H1 (cell line): Measurements from ENCODE around the gene WASHC4. TPM values are rescaled to one million over a fixed set of nuclear protein-coding genes. Genes with fewer than 3 reads are reported as not detected.

ENCODE experiments used
- CTCF ChIA-PET: fragments of 300-600 bp; sonication (Branson Sonifier 250); formaldehyde crosslinking; loops from one replicate; lab custom pipeline; 2021; ENCODE audit not compliant: partially characterized antibody; lab: Charles Lee
- POLR2A ChIA-PET: fragments of 300-600 bp; sonication (Branson Sonifier 250); formaldehyde crosslinking; loops from one replicate; lab custom pipeline; 2021; ENCODE audit warnings: inconsistent platforms; ENCODE audit not compliant: partially characterized antibody; lab: Charles Lee
- DNase-seq, 2 experiments: peaks; one replicate each; pipeline versions ENCODE4 v3.0.0 to v3.0.0-alpha.2; 2010 to 2022; ENCODE audit warnings: low spot score in 2 of 2, low read depth in 1 of 2, mixed read lengths in 1 of 2
- FAIRE-seq: peaks from 2 replicates; lab custom pipeline; 2011; peaks lifted over from hg19 to GRCh38; lab: Jason Lieb, UNC
- H2AFZ ChIP-seq: 2 replicates; pipeline ENCODE4 v1.8.1; 2012; ENCODE audit warnings: low read length, inconsistent platforms
- H2AK5ac ChIP-seq: 2 replicates; pipeline ENCODE4 v1.6.1; 2013; ENCODE audit warnings: low read depth, low read length
- H2BK120ac ChIP-seq: replicated peaks from 2 replicates; pipeline ENCODE3; 2013; ENCODE audit warnings: low read depth, low read length, inconsistent platforms
- H2BK12ac ChIP-seq: 2 replicates; pipeline ENCODE4 v1.6.1; 2013; ENCODE audit warnings: low read depth, low read length
- H2BK15ac ChIP-seq: 2 replicates; pipeline ENCODE4 v1.6.1; 2013; ENCODE audit warnings: low read length
- H2BK20ac ChIP-seq: 2 replicates; pipeline ENCODE4 v1.6.1; 2013; ENCODE audit warnings: low read length
- H2BK5ac ChIP-seq: 2 replicates; pipeline ENCODE4 v1.6.1; 2013; ENCODE audit warnings: low read depth, low read length
- H3K14ac ChIP-seq: 2 replicates; pipeline ENCODE4 v1.6.1; 2013; ENCODE audit warnings: inconsistent platforms; ENCODE audit not compliant: insufficient read length
- H3K18ac ChIP-seq: 2 replicates; pipeline ENCODE4 v1.6.1; 2013; ENCODE audit warnings: low read length; ENCODE audit errors: extremely low read depth
- H3K23ac ChIP-seq: 2 replicates; pipeline ENCODE4 v1.6.1; 2013; ENCODE audit warnings: inconsistent platforms; ENCODE audit not compliant: insufficient read length
- H3K23me2 ChIP-seq: 2 replicates; pipeline ENCODE4 v1.6.1; 2013; ENCODE audit warnings: low read depth, low read length
- H3K27ac ChIP-seq: 2 replicates; pipeline ENCODE4 v1.6.1; 2011; ENCODE audit warnings: low read depth, low read length, inconsistent platforms
- H3K27me3 ChIP-seq, 4 experiments: replicated peaks in 1 of 4; 1 replicate in 1 of 4; 2 replicates in 3 of 4; pipeline versions ENCODE4 v1.6.1 to v1.8.1; 2011 to 2013; ENCODE audit warnings: low read length in 3 of 4, mild to moderate bottlenecking in 3 of 4, inconsistent platforms in 2 of 4, mixed read lengths in 2 of 4, moderate library complexity in 1 of 4; ENCODE audit not compliant: control insufficient read depth in 3 of 4, insufficient read depth in 3 of 4; ENCODE audit errors: extremely low read depth in 1 of 4
- H3K36me3 ChIP-seq, 4 experiments: 2 replicates each; pipeline versions ENCODE4 v1.6.1 to v1.8.1; 2011 to 2013; ENCODE audit warnings: mild to moderate bottlenecking in 4 of 4, low read length in 3 of 4, moderate library complexity in 2 of 4, control low read depth in 1 of 4, inconsistent platforms in 1 of 4; ENCODE audit not compliant: insufficient read depth in 4 of 4, control insufficient read depth in 2 of 4
- H3K4ac ChIP-seq: replicated peaks from 2 replicates; pipeline ENCODE3; 2013; ENCODE audit warnings: low read length, low read depth, mixed read lengths, inconsistent platforms; ENCODE audit not compliant: insufficient read length
- H3K4me1 ChIP-seq, 4 experiments: replicated peaks in 1 of 4; 1 replicate in 1 of 4; 2 replicates in 3 of 4; pipeline versions ENCODE4 v1.6.1 to v1.8.1; 2011 to 2013; ENCODE audit warnings: low read length in 3 of 4, inconsistent platforms in 2 of 4, mixed read lengths in 1 of 4; ENCODE audit not compliant: insufficient read depth in 4 of 4, control insufficient read depth in 3 of 4
- H3K4me2 ChIP-seq, 2 experiments: 2 replicates each; pipeline versions ENCODE4 v1.6.1 to v1.8.1; 2011 to 2013; ENCODE audit warnings: low read depth in 2 of 2, low read length in 2 of 2, control low read depth in 1 of 2, inconsistent platforms in 1 of 2, mild to moderate bottlenecking in 1 of 2; ENCODE audit not compliant: insufficient read depth in 1 of 2
- H3K4me3 ChIP-seq, 4 experiments: fragments of 200-600, 300-600 bp in 1 of 4; sonication (generic), shearing (Covaris generic), sonication (Bioruptor Twin) in 1 of 4; 2 replicates each; pipeline versions ENCODE4 v1.5.1 to v1.8.1; 2011 to 2016; ENCODE audit warnings: low read length in 4 of 4, low read depth in 3 of 4, control low read depth in 2 of 4, inconsistent platforms in 2 of 4, mild to moderate bottlenecking in 2 of 4, mixed read lengths in 1 of 4, moderate library complexity in 1 of 4; ENCODE audit not compliant: insufficient read depth in 2 of 4; ENCODE audit errors: extremely low read depth in 1 of 4
- H3K56ac ChIP-seq: replicated peaks from 2 replicates; pipeline ENCODE3; 2013; ENCODE audit warnings: low read depth, mild to moderate bottlenecking, mixed read lengths, low read length, inconsistent platforms; ENCODE audit not compliant: insufficient read length
- H3K79me1 ChIP-seq: 2 replicates; pipeline ENCODE4 v1.6.1; 2013; ENCODE audit warnings: low read depth, low read length, control low read depth
- H3K79me2 ChIP-seq, 2 experiments: 2 replicates each; pipeline versions ENCODE4 v1.6.1 to v1.8.1; 2012 to 2013; ENCODE audit warnings: low read length in 2 of 2, mild to moderate bottlenecking in 2 of 2, inconsistent platforms in 1 of 2; ENCODE audit not compliant: insufficient read depth in 2 of 2, control insufficient read depth in 1 of 2
- H3K9ac ChIP-seq, 4 experiments: replicated peaks in 1 of 4; 1 replicate in 1 of 4; 2 replicates in 3 of 4; pipeline versions ENCODE4 v1.6.1 to v1.8.1; 2011 to 2013; ENCODE audit warnings: low read depth in 3 of 4, low read length in 3 of 4, control low read depth in 2 of 4, mild to moderate bottlenecking in 2 of 4, moderate library complexity in 2 of 4, inconsistent platforms in 1 of 4; ENCODE audit errors: extremely low read depth in 1 of 4
- H3K9me3 ChIP-seq, 2 experiments: 2 replicates each; pipeline versions ENCODE4 v1.6.1 to v1.8.1; 2012 to 2013; ENCODE audit warnings: mild to moderate bottlenecking in 2 of 2, moderate library complexity in 2 of 2, control low read depth in 1 of 2, inconsistent platforms in 1 of 2, low read depth in 1 of 2, low read length in 1 of 2, mixed read lengths in 1 of 2; ENCODE audit not compliant: insufficient read depth in 2 of 2
- H4K20me1 ChIP-seq, 2 experiments: replicated peaks in 1 of 2; 2 replicates each; pipeline versions ENCODE3 to v1.8.1; 2011 to 2013; ENCODE audit warnings: inconsistent platforms in 2 of 2, low read length in 2 of 2, mild to moderate bottlenecking in 1 of 2; ENCODE audit not compliant: insufficient read depth in 2 of 2, control insufficient read depth in 1 of 2
- H4K5ac ChIP-seq: 2 replicates; pipeline ENCODE4 v1.6.1; 2013; ENCODE audit warnings: low read length, low read depth, mixed read lengths, inconsistent platforms; ENCODE audit not compliant: insufficient read length
- H4K8ac ChIP-seq: 2 replicates; pipeline ENCODE4 v1.8.0; 2013; ENCODE audit warnings: mild to moderate bottlenecking, moderate library complexity, low read length, inconsistent platforms; ENCODE audit not compliant: insufficient read depth; ENCODE audit errors: extremely low read depth
- H4K91ac ChIP-seq: replicated peaks from 2 replicates; pipeline ENCODE3; 2013; ENCODE audit warnings: low read length, mixed read lengths, inconsistent platforms; ENCODE audit not compliant: insufficient read length
- HDAC2 ChIP-seq, 2 experiments: fragments of 300-600 bp in 1 of 2; sonication (generic) in 1 of 2; IDR thresholded peaks; 2 replicates each; pipeline ENCODE4 v1.6.1; 2011 to 2012; ENCODE audit warnings: low read depth in 2 of 2, low read length in 2 of 2, mild to moderate bottlenecking in 2 of 2, moderate library complexity in 2 of 2, borderline replicate concordance in 1 of 2, inconsistent platforms in 1 of 2
- JUND ChIP-seq: IDR thresholded peaks from 2 replicates; pipeline ENCODE4 v1.6.1; 2011; ENCODE audit warnings: mild to moderate bottlenecking, improper control_type of control experiment, low read length
- RAD21 ChIP-seq, 2 experiments: IDR thresholded peaks in 1 of 2; conservative IDR thresholded peaks in 1 of 2; 2 replicates each; pipeline ENCODE4 v1.6.1; 2011; ENCODE audit warnings: low read depth in 2 of 2, low read length in 2 of 2, improper control_type of control experiment in 1 of 2, inconsistent platforms in 1 of 2, mild to moderate bottlenecking in 1 of 2, moderate library complexity in 1 of 2
- ZNF274 ChIP-seq: IDR thresholded peaks from 2 replicates; pipeline ENCODE4 v1.7.0; 2012; ENCODE audit warnings: low read length, borderline replicate concordance; ENCODE audit errors: extremely low read depth
- polyA plus RNA-seq, 7 experiments: library from polyadenylated mRNA; depleted of rRNA in 3 of 7; stranded (reverse) in 5 of 7; unstranded in 2 of 7; fragments of >200 nt in 5 of 7; fragments of 200-250 nt in 2 of 7; gene quantifications; 1 replicate in 5 of 7; 2 replicates in 1 of 7; 4 replicates in 1 of 7; pipeline versions ENCODE4 v1.2.1 to v1.2.3, GENCODE V29; 2011 to 2013; ENCODE audit warnings: missing spikeins in 2 of 7, mixed read lengths in 2 of 7
- total RNA-seq: library from RNA; stranded (reverse); fragmentation: NEBNext Ultra II Directional; extraction: Animal tissue kit (Norgen Biotek cat#: 25700); gene quantifications from 2 replicates; pipeline ENCODE4 v1.2.1, GENCODE V29; 2021

WASHC4 gene
- total and polyA plus RNA-seq, 2 of the 8 experiments (the other 6 are each of a cell fraction or from before 2014, with no cell fraction given) = 13.0 to 38.5 TPM

- no peak for DNase-seq
- ChIA-PET CTCF (interaction anchor here (0.6 to 1.0 kb wide), 4 partner anchors 32 to 301 kb away, joined by 3 to 5 read pairs (median 4); no protein-coding TSS in a partner anchor), POLR2A (interaction anchor here (1.5 kb wide), 1 partner anchor 9 kb away, joined by 7 read pairs; no protein-coding TSS in a partner anchor)
- Histone ChIP-seq H3K36me3 (no peaks in the 10 kb centered on the region), H3K23me2 (peaks cover 2% of the 10 kb centered on the region; the same call in 1 of the 2 replicates), H2BK15ac (no peak overlapping the region), H3K9ac (no peak overlapping the region), H3K4ac (no peak overlapping the region), H3K23ac (no peak overlapping the region), H3K79me1 (no peaks in the 10 kb centered on the region), H4K8ac (no peak overlapping the region), H2BK12ac (no peak overlapping the region), H4K91ac (no peak overlapping the region), H3K56ac (no peak overlapping the region), H4K5ac (no peak overlapping the region), H4K20me1 (no peaks in the 10 kb centered on the region), H3K4me3 (no peak overlapping the region), H3K27ac (no peak overlapping the region), H3K79me2 (no peaks in the 10 kb centered on the region), H3K18ac (no peak overlapping the region), H2BK120ac (no peak overlapping the region), H2BK20ac (no peak overlapping the region), H3K9me3 (peaks cover under 1 to 3% of the 10 kb centered on the region in 2 experiments; a peak in 3 of 4 replicates), H2BK5ac (no peak overlapping the region), H3K4me1 (no peaks in the 10 kb centered on the region), H3K4me2 (no peak overlapping the region), H2AFZ (no peak overlapping the region), H2AK5ac (no peak overlapping the region), H3K27me3 (no peaks in the 10 kb centered on the region), H3K14ac (no peak overlapping the region)
- no peak for FAIRE-seq
- no peak for TF ChIP-seq ZNF274
- no peak for TF ChIP-seq JUND
- TF ChIP-seq RAD21 (IDR thresholded peaks at IDR 0.05 in 1 of 2, conservative IDR thresholded peaks at IDR 0.05 in 1 of 2; ENCODE audit: low read depth in 2 of 2, low read length in 2 of 2) = peak in 1 of 2 experiments; percentile 30; a peak in 2 of 4 replicates
- TF ChIP-seq HDAC2 (IDR thresholded peaks at IDR 0.05; ENCODE audit: borderline replicate concordance in 1 of 2, low read depth in 2 of 2, low read length in 2 of 2) = no peak
These were observed 6.5 kb upstream of the WASHC4 start for GRCh38 chr12:105100998-105101397.
